Omental fat pad (tissue), 4 donors: ENCODE results near the gene NSMF. TPM values are rescaled to one million over a fixed set of nuclear protein-coding genes. Genes with fewer than 3 reads are reported as not detected.

Experiments
- ATAC-seq: fragments of 150-250 bp; one replicate; pipeline ENCODE4 v1.9.1; 2016; ENCODE audit warnings: mild to moderate bottlenecking, moderate library complexity; ENCODE audit not compliant: low FRiP score
- DNase-seq: peaks from one replicate; pipeline ENCODE4 v3.0.0-alpha.2; 2019; ENCODE audit warnings: low spot score
- CTCF ChIP-seq, 3 donors: fragments of 450-650 bp; IDR thresholded peaks; one replicate each; pipeline ENCODE4 v1.5.1; 2016 to 2017; ENCODE audit warnings: antibody characterized with exemption in 3 of 3, mild to moderate bottlenecking in 3 of 3, moderate library complexity in 2 of 3
- total RNA-seq, 4 donors: library from RNA; depleted of rRNA; stranded (reverse); fragments of >200 nt; gene quantifications; one replicate each; pipeline ENCODE4 v1.1.0, GENCODE V29; 2016

Gene NSMF
- total RNA-seq, 4 donors from 2014 or later, result 29.6 to 59.9 (median 31.5) TPM

- no peak for DNase-seq
- TF ChIP-seq CTCF (IDR thresholded peaks at IDR 0.05), result no peak
- ATAC-seq, result no peak
These were observed 6.0 kb upstream of the NSMF start for GRCh38 chr9:137465000-137465719.

DNA sequence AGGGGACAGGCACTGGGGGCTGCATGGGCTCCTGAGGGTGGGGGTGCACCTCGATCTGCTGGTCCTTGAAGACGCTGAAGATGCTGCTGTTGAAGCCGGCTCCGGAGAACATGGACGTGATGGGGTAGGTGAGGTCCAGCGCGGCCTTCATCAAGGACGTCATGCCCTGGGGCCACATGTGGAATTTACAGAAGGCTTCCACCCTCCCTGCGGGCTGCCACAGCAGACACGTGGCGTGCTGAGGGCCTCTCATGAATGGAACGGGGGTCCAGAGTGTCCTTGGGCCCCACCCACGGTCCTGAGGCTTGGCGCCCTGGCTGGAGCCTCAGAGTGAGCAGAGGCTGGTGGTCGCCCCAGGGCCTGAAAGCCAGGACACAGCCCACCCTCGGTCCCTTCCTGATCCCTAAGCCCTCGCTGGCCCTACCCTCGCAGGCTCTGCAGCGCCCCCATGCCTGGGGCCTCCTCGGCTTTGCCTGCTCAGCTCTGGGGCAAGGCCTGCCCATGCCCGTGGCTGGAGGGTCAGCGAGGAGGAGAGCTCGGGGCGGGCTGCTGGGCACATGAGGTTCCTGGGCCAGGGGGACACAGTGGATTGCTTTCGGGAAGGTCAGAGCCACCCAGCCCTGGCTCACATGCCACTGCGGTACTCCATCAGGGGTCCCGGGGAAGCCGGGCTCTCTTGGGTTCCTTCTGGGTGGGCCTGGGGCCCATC, 5.3 kb upstream of the NSMF start:
- no peak for TF ChIP-seq CTCF (IDR thresholded peaks at IDR 0.05)
- no peak for DNase-seq
- no peak for ATAC-seq

DNA sequence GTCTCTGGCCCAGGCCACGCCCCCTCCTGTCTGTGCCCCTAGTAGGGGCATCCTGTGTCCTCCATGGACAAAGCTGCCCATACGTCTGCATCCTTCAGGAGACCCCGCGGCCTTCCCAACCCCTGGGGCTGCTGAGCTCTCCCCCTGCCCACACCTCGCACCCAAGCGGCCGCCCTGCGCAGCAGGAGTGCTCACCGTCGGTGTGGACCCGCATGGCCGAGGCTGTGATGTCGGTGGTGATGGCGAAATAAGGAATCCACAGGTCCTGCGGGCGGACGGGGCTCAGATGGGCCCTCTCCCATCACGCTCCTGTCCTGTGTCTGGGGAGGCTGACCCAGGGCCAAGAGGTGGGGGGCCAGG, 4.8 kb upstream of the NSMF start:
- DNase-seq (no peak), ATAC-seq (no peak)
- no peak for TF ChIP-seq CTCF (IDR thresholded peaks at IDR 0.05)

DNA sequence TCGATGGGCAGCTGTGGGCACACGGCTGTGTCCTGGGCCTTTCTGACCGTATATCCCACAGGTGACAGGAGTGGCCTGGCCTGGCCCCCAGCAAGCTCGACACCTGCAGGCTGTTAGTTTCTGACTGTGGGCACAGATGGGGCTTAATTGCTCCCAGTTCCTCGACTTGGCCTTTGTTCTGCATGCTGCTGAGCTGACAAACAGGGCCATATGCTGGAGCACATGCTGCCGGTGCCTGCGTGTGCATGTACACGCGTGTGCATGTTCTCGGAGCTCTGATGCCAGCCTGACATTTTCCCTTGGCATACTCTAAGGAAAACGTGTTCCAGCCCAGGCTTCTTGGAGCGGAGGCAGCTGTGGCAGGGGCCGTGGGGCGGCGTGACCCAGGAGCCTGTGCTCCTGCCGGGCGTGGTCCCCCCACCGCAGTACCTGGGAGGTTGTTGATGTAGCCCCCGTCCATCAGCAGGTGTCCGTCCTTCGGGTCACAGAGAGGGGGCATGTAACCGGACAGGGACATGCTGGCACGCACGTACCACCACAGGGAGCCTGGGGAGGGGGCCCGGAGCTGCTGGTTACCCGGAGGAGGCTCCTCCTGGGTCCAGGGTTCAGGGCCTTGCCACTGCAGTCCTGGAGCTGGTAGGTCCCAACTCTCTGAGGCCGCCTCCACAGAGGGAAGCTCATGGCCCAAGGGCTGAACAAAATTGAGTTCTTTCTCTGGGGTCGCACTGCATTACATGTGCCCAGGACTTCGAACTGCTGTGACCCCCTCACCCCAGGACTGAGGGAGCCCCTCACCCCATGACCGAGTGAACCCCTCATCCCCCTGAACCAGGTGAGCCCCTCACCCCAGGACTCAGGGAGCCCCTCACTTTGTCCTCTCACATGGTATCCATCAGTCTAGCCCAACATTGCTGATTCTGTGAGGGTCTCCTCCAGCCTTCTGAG, 4.1 kb upstream of the NSMF start:
- no peak for DNase-seq
- no peak for TF ChIP-seq CTCF (IDR thresholded peaks at IDR 0.05)
- ATAC-seq, result no peak

- no peak for TF ChIP-seq CTCF (IDR thresholded peaks at IDR 0.05)
- DNase-seq (no peak), ATAC-seq (no peak)
These were observed 3.4 kb upstream of the NSMF start for GRCh38 chr9:137462396-137462985.

DNA sequence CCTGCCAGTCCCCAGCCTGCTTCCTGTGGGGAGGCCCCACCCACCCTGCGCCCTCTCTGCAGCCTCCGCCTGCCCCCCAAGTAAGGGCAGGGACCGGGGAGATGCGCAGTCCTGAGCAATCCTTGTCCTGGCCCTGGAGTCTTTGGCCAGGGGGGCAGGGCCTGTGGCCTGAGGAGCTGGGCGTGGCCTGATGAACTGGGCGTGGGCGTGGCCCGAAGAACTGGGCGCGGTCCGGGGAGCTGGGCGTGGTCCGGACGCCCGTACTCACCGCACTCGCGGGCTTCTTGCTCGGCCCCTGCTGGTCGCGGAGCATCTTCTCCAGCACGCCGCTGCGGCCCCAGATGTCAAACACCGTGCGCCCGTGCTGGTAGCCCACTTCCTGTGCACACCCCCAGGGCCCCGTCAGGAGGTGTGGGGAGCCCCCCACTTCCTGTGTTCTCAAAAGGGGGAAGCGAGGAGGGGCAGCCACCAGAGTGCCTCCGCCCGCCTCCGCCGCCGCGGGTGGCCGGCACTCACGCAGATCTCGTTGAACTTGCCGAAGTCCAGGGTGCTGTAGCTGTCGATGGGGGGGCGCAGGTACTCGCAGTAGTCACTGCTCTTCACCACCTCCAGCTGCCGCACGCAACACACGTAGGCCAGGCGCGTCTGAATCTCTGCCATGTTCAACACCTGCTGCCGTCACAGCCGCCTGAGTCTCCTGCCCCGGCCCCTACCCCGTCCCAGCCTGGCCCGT, 2.7 kb upstream of the NSMF start:
- ATAC-seq (peak; percentile 18), DNase-seq (no peak)
- no peak for TF ChIP-seq CTCF (IDR thresholded peaks at IDR 0.05)
